Measurements from ENCODE around the gene PTPN14. TPM values are rescaled to one million over a fixed set of nuclear protein-coding genes. Genes with fewer than 3 reads are reported as not detected.

PTPN14 gene
- total and polyA plus RNA-seq, 2 of the 8 experiments (the other 6 are each of a cell fraction or from before 2014, with no cell fraction given): 14.4 to 93.6 TPM

- Histone ChIP-seq H3K14ac (ENCODE audit: insufficient read length) (no peak overlapping the region), H3K18ac (ENCODE audit: extremely low read depth, low read length) (no peak overlapping the region), H3K4ac (replicated peaks; ENCODE audit: insufficient read length, low read depth, low read length) (no peak overlapping the region), H3K23ac (ENCODE audit: insufficient read length) (no peak overlapping the region), H3K4me1 (replicated peaks in 1 of 4; ENCODE audit: control insufficient read depth in 3 of 4, insufficient read depth in 4 of 4, low read length in 3 of 4) (no peaks in the 10 kb centered on the region), H3K79me1 (ENCODE audit: low read depth, low read length) (no peaks in the 10 kb centered on the region; the same call in 1 of the 2 replicates), H4K8ac (ENCODE audit: extremely low read depth, insufficient read depth, low read length) (no peak overlapping the region), H2AK5ac (ENCODE audit: low read depth, low read length) (no peak overlapping the region), H3K9me3 (ENCODE audit: insufficient read depth in 2 of 2, low read depth in 1 of 2, low read length in 1 of 2) (no peaks in the 10 kb centered on the region), H3K36me3 (ENCODE audit: control insufficient read depth in 2 of 4, insufficient read depth in 4 of 4, low read length in 3 of 4) (peaks cover 2 to 57% (median 12%) of the 10 kb centered on the region in 4 experiments; a peak in 7 of 8 replicates), H4K20me1 (replicated peaks in 1 of 2; ENCODE audit: control insufficient read depth in 1 of 2, insufficient read depth in 2 of 2, low read length in 2 of 2) (no peaks in the 10 kb centered on the region), H3K9ac (replicated peaks in 1 of 4; ENCODE audit: extremely low read depth in 1 of 4, low read depth in 3 of 4, low read length in 3 of 4) (no peak overlapping the region), H2BK120ac (replicated peaks; ENCODE audit: low read depth, low read length) (no peak overlapping the region), H2BK5ac (ENCODE audit: low read depth, low read length) (no peak overlapping the region), H2AFZ (ENCODE audit: low read length) (no peak overlapping the region), H2BK12ac (ENCODE audit: low read depth, low read length) (no peak overlapping the region), H4K5ac (ENCODE audit: insufficient read length, low read depth, low read length) (no peak overlapping the region), H3K56ac (replicated peaks; ENCODE audit: insufficient read length, low read depth, low read length) (no peak overlapping the region), H3K4me2 (ENCODE audit: insufficient read depth in 1 of 2, low read depth in 2 of 2, low read length in 2 of 2) (no peak overlapping the region), H4K91ac (replicated peaks; ENCODE audit: insufficient read length, low read length) (no peak overlapping the region), H3K23me2 (ENCODE audit: low read depth, low read length) (peaks cover 2% of the 10 kb centered on the region; the same call in 1 of the 2 replicates), H2BK20ac (ENCODE audit: low read length) (no peak overlapping the region), H3K27ac (ENCODE audit: low read depth, low read length) (no peak overlapping the region), H2BK15ac (ENCODE audit: low read length) (no peak overlapping the region), H3K79me2 (ENCODE audit: control insufficient read depth in 1 of 2, insufficient read depth in 2 of 2, low read length in 2 of 2) (no peaks in the 10 kb centered on the region), H3K27me3 (replicated peaks in 1 of 4; ENCODE audit: control insufficient read depth in 3 of 4, extremely low read depth in 1 of 4, insufficient read depth in 3 of 4, low read length in 3 of 4) (no peaks in the 10 kb centered on the region), H3K4me3 (ENCODE audit: extremely low read depth in 1 of 4, insufficient read depth in 2 of 4, low read depth in 3 of 4, low read length in 4 of 4) (no peak overlapping the region)
- FAIRE-seq (no peak), DNase-seq (ENCODE audit: low read depth in 1 of 2, low spot score in 2 of 2) (no peak)
- ChIA-PET CTCF (ENCODE audit: partially characterized antibody) (no interaction called here), POLR2A (ENCODE audit: partially characterized antibody) (no interaction called here)
- 90% methylated on average over 4 of the region's 4 CpGs; no CpG with 5 or more reads in 1 of the 2 experiments for WGBS, 2 experiments (ENCODE audit: extremely low coverage in 1 of 2, insufficient coverage in 1 of 2, insufficient read length in 1 of 2, insufficient replicate concordance in 2 of 2, low coverage in 1 of 2, low lambda C conversion rate in 2 of 2, missing lambda C conversion rate in 1 of 2)
- no peak for TF ChIP-seq USF2 (IDR thresholded peaks at IDR 0.05; ENCODE audit: low read length)
- TF ChIP-seq POLR2A (IDR thresholded peaks at IDR 0.05; ENCODE audit: control extremely low read depth in 1 of 2, low read depth in 2 of 2, low read length in 2 of 2): no peak
- no peak for TF ChIP-seq POU5F1 (IDR thresholded peaks at IDR 0.05; ENCODE audit: low read depth, low read length)
- no peak for TF ChIP-seq SAP30 (IDR thresholded peaks at IDR 0.05; ENCODE audit: insufficient read depth, insufficient replicate concordance, low read length)
- TF ChIP-seq CBX5 (IDR thresholded peaks at IDR 0.05; ENCODE audit: low read depth, low read length): no peak
- no peak for TF ChIP-seq TBP (IDR thresholded peaks at IDR 0.05; ENCODE audit: low read depth, low read length)
- TF ChIP-seq YY1 (IDR thresholded peaks at IDR 0.05; ENCODE audit: low read depth, low read length): no peak
- no peak for TF ChIP-seq EP300 (IDR thresholded peaks at IDR 0.05; ENCODE audit: borderline replicate concordance in 1 of 2, low read depth in 2 of 2, low read length in 2 of 2)
- TF ChIP-seq NRF1 (IDR thresholded peaks at IDR 0.05; ENCODE audit: low read depth, low read length): no peak
- TF ChIP-seq KDM5A (IDR thresholded peaks at IDR 0.05; ENCODE audit: low read length): no peak
- TF ChIP-seq CTCF (IDR thresholded peaks at IDR 0.05; ENCODE audit: control extremely low read depth in 1 of 3, insufficient read depth in 1 of 3, low read depth in 1 of 3, low read length in 3 of 3): no peak
Observed at GRCh38 chr1:214363386-214363785, 188.0 kb downstream of the PTPN14 start.
